Breast epithelium (tissue), 4 donors: ENCODE data around the gene BBOX1. TPM values are rescaled to one million over a fixed set of nuclear protein-coding genes. Genes with fewer than 3 reads are reported as not detected.
"Not testable (repeated sequence)": the region's sequence is repeated elsewhere in the genome, so short reads cannot be mapped to it uniquely, and the experiment has no call there.

Experiments
- DNase-seq, 2 donors: peaks; one replicate each; pipeline ENCODE4 v3.0.0-alpha.2; 2019; ENCODE audit warnings: low spot score in 2 of 2
- H3K27ac ChIP-seq, 2 donors: fragments of 200-600 bp; sonication (generic) in 1 of 2; one replicate each; pipeline ENCODE4 v1.5.1; 2016 to 2019; ENCODE audit warnings: mild to moderate bottlenecking in 1 of 2
- H3K27me3 ChIP-seq, 2 donors: fragments of 200-600 bp; sonication (generic) in 1 of 2; one replicate each; pipeline versions ENCODE4 v1.5.1 to v1.6.0; 2017 to 2019; ENCODE audit warnings: control low read depth in 1 of 2, mild to moderate bottlenecking in 1 of 2
- H3K36me3 ChIP-seq: fragments of 200-600 bp; one replicate; pipeline ENCODE4 v1.5.1; 2019
- H3K4me1 ChIP-seq, 2 donors: fragments of 200-600 bp; sonication (generic); one replicate each; pipeline ENCODE4 v1.5.1; 2016 to 2019; ENCODE audit warnings: control low read depth in 1 of 2
- H3K4me3 ChIP-seq, 3 donors: fragments of 200-600 bp; sonication (generic); 1 replicate in 2 of 3; 2 replicates in 1 of 3; pipeline ENCODE4 v1.5.1; 2016 to 2019; ENCODE audit warnings: mild to moderate bottlenecking in 3 of 3, moderate library complexity in 2 of 3
- H3K9me3 ChIP-seq, 2 donors: fragments of 200-600 bp; sonication (generic) in 1 of 2; one replicate each; pipeline ENCODE4 v1.5.1; 2016 to 2019; ENCODE audit warnings: control low read depth in 1 of 2
- CTCF ChIP-seq, 3 donors: fragments of 450-650 bp; IDR thresholded peaks; one replicate each; pipeline ENCODE4 v1.5.1; 2016 to 2017; ENCODE audit warnings: antibody characterized with exemption in 3 of 3, mild to moderate bottlenecking in 3 of 3, moderate library complexity in 3 of 3
- POLR2A ChIP-seq: fragments of 450-650 bp; IDR thresholded peaks from one replicate; pipeline ENCODE4 v1.6.1; 2016; ENCODE audit warnings: antibody characterized with exemption, mild to moderate bottlenecking, moderate library complexity
- POLR2AphosphoS5 ChIP-seq, 3 donors: sonication (generic); formaldehyde crosslinking; IDR thresholded peaks; one replicate each; pipeline ENCODE4 v1.6.1; 2017; ENCODE audit warnings: antibody characterized with exemption in 3 of 3
- intact Hi-C: fragments of 100-400 bp; cut with DNase I; formaldehyde crosslinking; loops from one replicate; pipeline ENCODE4 v1.15.1; 2023; ENCODE audit warnings: low total_unique reads
- total RNA-seq, 3 donors: library from RNA; depleted of rRNA; stranded (reverse); fragments of >200 nt; gene quantifications; one replicate each; pipeline ENCODE4 v1.1.0, GENCODE V29; 2016

The BBOX1 gene
- total RNA-seq, 3 donors from 2014 or later, result 14.4 to 61.0 TPM; not detected in 1

- intact Hi-C loops, result loop anchor here (5.0 kb wide), 1 partner anchor 546 kb away; no protein-coding TSS in a partner anchor
- Histone ChIP-seq H3K36me3 (no peaks in the 10 kb centered on the region), H3K9me3 (peaks cover 3 to 7% of the 10 kb centered on the region in 2 donors), H3K27me3 (no peaks in the 10 kb centered on the region), H3K4me1 (no peaks in the 10 kb centered on the region), H3K4me3 (no peak overlapping the region), H3K27ac (no peak overlapping the region)
- no peak for DNase-seq
- TF ChIP-seq POLR2A (no peak), POLR2AphosphoS5 (IDR thresholded peaks at IDR 0.05) (no peak), CTCF (IDR thresholded peaks at IDR 0.05) (no peak)
Measured at GRCh38 chr11:27130806-27131205, 90.2 kb downstream of the BBOX1 start.

- H3K36me3 ChIP-seq, H3K4me1 ChIP-seq, intact Hi-C loops, H3K4me3 ChIP-seq, H3K27me3 ChIP-seq, DNase-seq, H3K27ac ChIP-seq: not testable (repeated sequence)
- peaks cover 5 to 13% of the 10 kb centered on the region in 2 donors for H3K9me3 ChIP-seq
Measured at GRCh38 chr11:27135924-27136329, 95.3 kb downstream of the BBOX1 start.

GRCh38 chr11:27138716-27139115 is 98.1 kb downstream of the BBOX1 start:
- TF ChIP-seq CTCF (IDR thresholded peaks at IDR 0.05) (no peak), POLR2A (no peak), POLR2AphosphoS5 (IDR thresholded peaks at IDR 0.05) (no peak)
- DNase-seq, result no peak
- peaks cover 5 to 22% of the 10 kb centered on the region in 2 donors for H3K9me3 ChIP-seq
- H3K36me3 ChIP-seq, result no peaks in the 10 kb centered on the region
- no peak overlapping the region for H3K4me3 ChIP-seq
- intact Hi-C loops, result no loop called here
- no peak overlapping the region for H3K27ac ChIP-seq
- no peaks in the 10 kb centered on the region for H3K4me1 ChIP-seq
- H3K27me3 ChIP-seq, result no peaks in the 10 kb centered on the region

GRCh38 chr11:27139742-27140367 is 99.2 kb downstream of the BBOX1 start:
- no peak for DNase-seq

GRCh38 chr11:27141576-27141975 is 101.0 kb downstream of the BBOX1 start:
- intact Hi-C loops, result no loop called here
- no peak for DNase-seq
- Histone ChIP-seq H3K9me3 (peaks cover 0 to 9% of the 10 kb centered on the region in 2 donors), H3K27ac (no peak overlapping the region), H3K36me3 (no peaks in the 10 kb centered on the region), H3K27me3 (no peaks in the 10 kb centered on the region), H3K4me3 (no peak overlapping the region), H3K4me1 (no peaks in the 10 kb centered on the region)
- no peak for TF ChIP-seq CTCF (IDR thresholded peaks at IDR 0.05)
- no peak for TF ChIP-seq POLR2A
- no peak for TF ChIP-seq POLR2AphosphoS5 (IDR thresholded peaks at IDR 0.05)

More at GRCh38 chr11:27139742-27140367, 99.2 kb downstream of the BBOX1 start:
- no peaks in the 10 kb centered on the region for H3K27me3 ChIP-seq
- no peak overlapping the region for H3K4me3 ChIP-seq
- intact Hi-C loops, result no loop called here
- H3K36me3 ChIP-seq, result no peaks in the 10 kb centered on the region
- TF ChIP-seq POLR2A (no peak), CTCF (IDR thresholded peaks at IDR 0.05) (no peak), POLR2AphosphoS5 (IDR thresholded peaks at IDR 0.05) (no peak)
- H3K27ac ChIP-seq, result no peak overlapping the region
- no peaks in the 10 kb centered on the region for H3K4me1 ChIP-seq
- peaks cover 5 to 22% of the 10 kb centered on the region in 2 donors for H3K9me3 ChIP-seq
